Tibial artery (tissue), 4 donors: ENCODE data around the gene HEPACAM.

ENCODE experiments used
- DNase-seq, 2 donors: peaks; one replicate each; pipeline ENCODE4 v3.0.0-alpha.2; 2019
- H3K27ac ChIP-seq, 2 donors: fragments of 200-600 bp; sonication (generic) in 1 of 2; 1 replicate in 1 of 2; 2 replicates in 1 of 2; pipeline ENCODE4 v1.5.1; 2018 to 2019; ENCODE audit warnings: mild to moderate bottlenecking in 1 of 2
- H3K27me3 ChIP-seq, 2 donors: fragments of 200-600 bp; sonication (generic) in 1 of 2; one replicate each; pipeline versions ENCODE4 v1.5.1 to v1.6.0; 2016 to 2019
- H3K36me3 ChIP-seq, 3 donors: fragments of 200-600 bp; sonication (generic) in 2 of 3; one replicate each; pipeline ENCODE4 v1.5.1; 2016 to 2019; ENCODE audit warnings: mild to moderate bottlenecking in 2 of 3
- H3K4me1 ChIP-seq, 4 donors: fragments of 200-600 bp; sonication (generic) in 2 of 4; 1 replicate in 3 of 4; 2 replicates in 1 of 4; pipeline ENCODE4 v1.5.1; 2016 to 2019
- H3K4me3 ChIP-seq, 2 donors: fragments of 200-600 bp; sonication (generic) in 1 of 2; 1 replicate in 1 of 2; 2 replicates in 1 of 2; pipeline ENCODE4 v1.5.1; 2018 to 2019; ENCODE audit warnings: mild to moderate bottlenecking in 2 of 2
- H3K9me3 ChIP-seq, 3 donors: fragments of 200-600 bp; sonication (generic) in 1 of 3; one replicate each; pipeline ENCODE4 v1.5.1; 2016 to 2019
- intact Hi-C: fragments of 100-400 bp; cut with DNase I; formaldehyde crosslinking; loops from one replicate; pipeline ENCODE4 v1.15.0; 2023; ENCODE audit warnings: low total_unique reads
- TF ChIP-seq, protein P1 (sequence below), 2 experiments: fragments of 200-600 bp in 1 of 2; fragments of 450-650 bp in 1 of 2; IDR thresholded peaks; one replicate each; pipeline ENCODE4 v1.5.1; 2017 to 2019; ENCODE audit warnings: antibody characterized with exemption in 2 of 2, mild to moderate bottlenecking in 1 of 2, moderate library complexity in 1 of 2

The HEPACAM gene

DNA sequence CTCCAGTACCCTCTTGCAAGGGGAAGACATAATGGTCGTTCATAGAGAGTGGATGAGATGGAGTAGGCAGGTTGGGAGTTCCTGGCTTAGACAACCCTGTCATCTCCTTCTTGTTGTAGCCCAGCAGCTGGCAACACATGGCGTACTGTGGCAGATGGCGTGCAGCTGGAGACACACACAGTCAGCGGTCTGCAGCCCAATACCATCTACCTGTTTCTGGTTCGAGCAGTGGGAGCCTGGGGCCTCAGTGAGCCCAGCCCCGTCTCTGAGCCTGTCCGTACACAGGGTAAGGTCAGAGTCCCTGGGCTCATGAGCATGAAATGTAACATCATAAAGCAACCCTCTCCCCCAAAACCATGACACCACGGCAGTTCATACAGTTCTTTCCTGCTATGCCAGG, 61.9 kb downstream of the HEPACAM start:
- no peak overlapping the region for H3K4me3 ChIP-seq
- H3K36me3 ChIP-seq, result no peaks in the 10 kb centered on the region
- intact Hi-C loops, result no loop called here
- TF ChIP-seq, protein P1, sequence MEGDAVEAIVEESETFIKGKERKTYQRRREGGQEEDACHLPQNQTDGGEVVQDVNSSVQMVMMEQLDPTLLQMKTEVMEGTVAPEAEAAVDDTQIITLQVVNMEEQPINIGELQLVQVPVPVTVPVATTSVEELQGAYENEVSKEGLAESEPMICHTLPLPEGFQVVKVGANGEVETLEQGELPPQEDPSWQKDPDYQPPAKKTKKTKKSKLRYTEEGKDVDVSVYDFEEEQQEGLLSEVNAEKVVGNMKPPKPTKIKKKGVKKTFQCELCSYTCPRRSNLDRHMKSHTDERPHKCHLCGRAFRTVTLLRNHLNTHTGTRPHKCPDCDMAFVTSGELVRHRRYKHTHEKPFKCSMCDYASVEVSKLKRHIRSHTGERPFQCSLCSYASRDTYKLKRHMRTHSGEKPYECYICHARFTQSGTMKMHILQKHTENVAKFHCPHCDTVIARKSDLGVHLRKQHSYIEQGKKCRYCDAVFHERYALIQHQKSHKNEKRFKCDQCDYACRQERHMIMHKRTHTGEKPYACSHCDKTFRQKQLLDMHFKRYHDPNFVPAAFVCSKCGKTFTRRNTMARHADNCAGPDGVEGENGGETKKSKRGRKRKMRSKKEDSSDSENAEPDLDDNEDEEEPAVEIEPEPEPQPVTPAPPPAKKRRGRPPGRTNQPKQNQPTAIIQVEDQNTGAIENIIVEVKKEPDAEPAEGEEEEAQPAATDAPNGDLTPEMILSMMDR (IDR thresholded peaks at IDR 0.05), result no peak
- H3K9me3 ChIP-seq, result no peaks in the 10 kb centered on the region
- peak in 1 of 2 donors; percentile 44 for DNase-seq
- H3K4me1 ChIP-seq, result peaks cover 0 to 21% (median 13%) of the 10 kb centered on the region in 4 donors
- H3K27ac ChIP-seq, result no peak overlapping the region
- peaks cover 0 to 57% of the 10 kb centered on the region in 2 donors for H3K27me3 ChIP-seq

DNA sequence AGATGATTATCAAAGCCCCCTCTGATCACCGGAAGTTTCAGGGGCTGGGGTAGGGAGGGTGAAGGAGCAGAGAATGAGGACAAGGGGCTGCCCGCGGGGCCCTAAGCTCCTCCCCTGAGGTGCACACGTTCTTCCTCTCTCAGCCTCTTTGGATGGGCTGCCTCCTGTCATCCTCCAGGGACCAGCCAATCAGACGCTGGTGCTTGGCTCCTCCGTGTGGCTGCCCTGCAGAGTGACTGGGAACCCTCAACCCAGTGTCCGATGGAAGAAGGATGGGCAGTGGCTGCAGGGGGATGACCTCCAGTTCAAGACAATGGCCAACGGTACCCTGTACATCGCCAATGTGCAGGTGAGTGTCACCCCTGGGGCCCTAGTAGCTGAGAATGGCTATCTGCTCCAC, 63.1 kb downstream of the HEPACAM start:
- intact Hi-C loops, result no loop called here
- H3K4me3 ChIP-seq, result no peak overlapping the region
- peaks cover 0 to 27% (median 16%) of the 10 kb centered on the region in 4 donors for H3K4me1 ChIP-seq
- TF ChIP-seq, protein P1 (IDR thresholded peaks at IDR 0.05), result no peak
- H3K9me3 ChIP-seq, result no peaks in the 10 kb centered on the region
- DNase-seq, result no peak
- H3K36me3 ChIP-seq, result no peaks in the 10 kb centered on the region
- H3K27me3 ChIP-seq, result peaks cover 6 to 67% of the 10 kb centered on the region in 2 donors
- no peak overlapping the region for H3K27ac ChIP-seq

DNA sequence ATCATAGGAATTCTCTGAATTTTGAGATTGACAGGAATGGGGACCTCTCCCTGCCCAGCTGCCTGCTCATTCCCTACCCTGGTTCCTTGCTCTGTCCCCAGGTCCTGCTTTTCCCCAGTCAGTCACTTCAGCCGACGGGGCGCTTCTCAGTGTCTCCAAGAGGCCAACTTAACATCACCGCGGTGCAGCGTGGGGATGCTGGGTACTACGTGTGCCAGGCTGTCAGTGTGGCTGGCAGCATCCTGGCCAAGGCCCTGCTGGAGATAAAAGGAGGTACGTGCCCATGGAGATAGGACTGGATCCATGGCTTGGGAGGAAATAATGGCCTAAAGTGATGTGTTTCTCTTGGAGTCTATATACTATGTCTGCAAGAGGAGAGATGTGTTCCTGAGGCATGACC, 63.6 kb downstream of the HEPACAM start:
- no peaks in the 10 kb centered on the region for H3K9me3 ChIP-seq
- intact Hi-C loops, result no loop called here
- H3K27me3 ChIP-seq, result peaks cover 8 to 68% of the 10 kb centered on the region in 2 donors

DNA sequence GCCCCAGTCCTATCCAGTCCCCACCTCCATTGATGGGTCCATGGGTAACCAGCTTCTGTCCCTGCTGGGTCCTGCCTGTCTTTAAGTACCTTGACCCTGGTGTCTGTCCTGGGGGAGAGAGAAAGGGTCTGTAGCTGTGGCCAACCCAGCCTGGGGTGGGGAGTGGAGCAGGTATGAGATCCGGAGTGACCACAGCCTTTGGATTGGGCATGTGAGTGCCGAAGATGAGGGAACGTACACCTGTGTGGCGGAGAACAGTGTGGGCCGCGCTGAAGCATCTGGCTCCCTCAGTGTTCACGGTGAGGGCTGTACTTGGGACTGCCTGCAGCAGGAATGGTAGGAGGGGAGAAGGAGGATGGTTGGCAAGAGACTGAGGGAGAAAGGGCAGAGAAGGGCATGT, 65.4 kb downstream of the HEPACAM start:
- no peaks in the 10 kb centered on the region for H3K9me3 ChIP-seq
- H3K36me3 ChIP-seq, result no peaks in the 10 kb centered on the region
- H3K27ac ChIP-seq, result no peak overlapping the region
- H3K4me3 ChIP-seq, result no peak overlapping the region
- intact Hi-C loops, result no loop called here
- peaks cover 0 to 32% (median 26%) of the 10 kb centered on the region in 4 donors for H3K4me1 ChIP-seq
- DNase-seq, result no peak
- TF ChIP-seq, protein P1 (IDR thresholded peaks at IDR 0.05), result no peak
- H3K27me3 ChIP-seq, result peaks cover 16 to 85% of the 10 kb centered on the region in 2 donors

More for the DNA sequence above, 63.6 kb downstream of the HEPACAM start:
- H3K4me1 ChIP-seq, result peaks cover 0 to 29% (median 19%) of the 10 kb centered on the region in 4 donors
- H3K27ac ChIP-seq, result no peak overlapping the region
- TF ChIP-seq, protein P1 (IDR thresholded peaks at IDR 0.05), result no peak
- H3K36me3 ChIP-seq, result no peaks in the 10 kb centered on the region
- no peak for DNase-seq
- no peak overlapping the region for H3K4me3 ChIP-seq

DNA sequence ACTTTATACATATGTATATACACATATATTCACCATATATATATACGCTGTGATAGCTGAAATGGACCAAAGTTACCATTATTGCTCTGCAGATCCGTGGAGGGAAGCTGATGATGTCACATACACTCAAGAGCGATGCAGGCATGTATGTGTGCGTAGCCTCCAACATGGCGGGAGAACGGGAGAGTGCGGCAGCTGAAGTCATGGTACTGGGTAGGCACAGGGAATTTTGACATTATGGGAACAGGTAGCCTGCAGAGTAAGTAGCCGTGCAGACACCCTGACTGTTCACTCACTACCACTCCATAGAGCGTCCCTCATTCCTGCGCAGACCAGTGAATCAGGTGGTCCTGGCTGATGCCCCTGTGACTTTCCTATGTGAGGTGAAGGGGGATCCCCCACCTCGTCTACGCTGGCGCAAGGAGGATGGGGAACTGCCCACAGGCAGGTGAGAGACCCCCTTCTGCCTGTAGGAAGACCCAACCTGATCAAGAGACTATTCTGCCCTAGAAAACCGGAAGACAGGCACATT, 65.9 kb downstream of the HEPACAM start:
- Histone ChIP-seq H3K4me1 (peaks cover 0 to 38% (median 31%) of the 10 kb centered on the region in 4 donors), H3K36me3 (no peaks in the 10 kb centered on the region), H3K27me3 (peaks cover 16 to 89% of the 10 kb centered on the region in 2 donors), H3K27ac (no peak overlapping the region), H3K4me3 (no peak overlapping the region), H3K9me3 (no peaks in the 10 kb centered on the region)
- TF ChIP-seq, protein P1 (IDR thresholded peaks at IDR 0.05), result no peak
- DNase-seq, result no peak
- intact Hi-C loops, result loop anchor here (5.0 kb wide), 1 partner anchor 203 kb away; no protein-coding TSS in a partner anchor
